Right atrium auricular region (tissue), 2 donors: ENCODE data around the gene SCP2. TPM values are rescaled to one million over a fixed set of nuclear protein-coding genes. Genes with fewer than 3 reads are reported as not detected.

ENCODE experiments used
- DNase-seq: peaks from one replicate; pipeline ENCODE4 v3.0.0-alpha.2; 2019; ENCODE audit warnings: low spot score
- H3K27ac ChIP-seq, 2 donors: fragments of 200-600 bp; sonication (generic); 1 replicate in 1 of 2; 2 replicates in 1 of 2; pipeline ENCODE4 v1.5.1; 2016 to 2019
- H3K27me3 ChIP-seq, 2 donors: fragments of 200-600 bp; sonication (generic); one replicate each; pipeline versions ENCODE4 v1.5.1 to v1.6.0; 2017 to 2019
- H3K36me3 ChIP-seq: fragments of 200-600 bp; sonication (generic); one replicate; pipeline ENCODE4 v1.5.1; 2016
- H3K4me1 ChIP-seq, 2 donors: fragments of 200-600 bp; sonication (generic); one replicate each; pipeline versions ENCODE4 v1.5.1 to v1.6.0; 2017 to 2019
- H3K4me3 ChIP-seq, 2 donors: fragments of 200-600 bp; sonication (generic); 1 replicate in 1 of 2; 2 replicates in 1 of 2; pipeline ENCODE4 v1.5.1; 2017 to 2019; ENCODE audit warnings: mild to moderate bottlenecking in 1 of 2, moderate library complexity in 1 of 2
- H3K9me3 ChIP-seq, 2 donors: fragments of 200-600 bp; sonication (generic); one replicate each; pipeline ENCODE4 v1.5.1; 2019
- CTCF ChIP-seq, 2 donors: fragments of 200-600 bp; sonication (generic); IDR thresholded peaks; one replicate each; pipeline ENCODE4 v1.5.1; 2019; ENCODE audit warnings: antibody characterized with exemption in 2 of 2
- total RNA-seq, 2 donors: library from RNA; depleted of rRNA; stranded (reverse); fragments of >200 nt; gene quantifications; one replicate each; pipeline ENCODE4 v1.1.0, GENCODE V29; 2016

The SCP2 gene
- total RNA-seq, 2 donors from 2014 or later, result 67.1 to 163 TPM

- peaks cover 0 to 19% of the 10 kb centered on the region in 2 donors for H3K4me1 ChIP-seq
- H3K4me3 ChIP-seq, result no peak overlapping the region
- H3K9me3 ChIP-seq, result no peaks in the 10 kb centered on the region
- no peak for DNase-seq
- H3K27me3 ChIP-seq, result no peaks in the 10 kb centered on the region
- no peaks in the 10 kb centered on the region for H3K36me3 ChIP-seq
- no peak for TF ChIP-seq CTCF (IDR thresholded peaks at IDR 0.05)
- H3K27ac ChIP-seq, result no peak overlapping the region
These were observed 84.1 kb downstream of the SCP2 start for GRCh38 chr1:53011175-53011574.

- Histone ChIP-seq H3K27ac (peak overlapping the region; percentile 29 to 35), H3K27me3 (no peaks in the 10 kb centered on the region), H3K36me3 (no peaks in the 10 kb centered on the region), H3K9me3 (no peaks in the 10 kb centered on the region), H3K4me1 (peaks cover 0 to 20% of the 10 kb centered on the region in 2 donors), H3K4me3 (peak overlapping the region; percentile 49)
- DNase-seq, result peak; percentile 79
- TF ChIP-seq CTCF (IDR thresholded peaks at IDR 0.05), result no peak
These were observed 87.9 kb downstream of the SCP2 start for GRCh38 chr1:53014791-53015507.

- Histone ChIP-seq H3K4me3 (peak overlapping the region; percentile 49), H3K27me3 (no peaks in the 10 kb centered on the region), H3K9me3 (no peaks in the 10 kb centered on the region), H3K27ac (peak overlapping the region; percentile 29 to 35), H3K4me1 (peaks cover 0 to 20% of the 10 kb centered on the region in 2 donors), H3K36me3 (no peaks in the 10 kb centered on the region)
- no peak for TF ChIP-seq CTCF (IDR thresholded peaks at IDR 0.05)
- DNase-seq, result no peak
These were observed 88.4 kb downstream of the SCP2 start for GRCh38 chr1:53015508-53015860.

DNA sequence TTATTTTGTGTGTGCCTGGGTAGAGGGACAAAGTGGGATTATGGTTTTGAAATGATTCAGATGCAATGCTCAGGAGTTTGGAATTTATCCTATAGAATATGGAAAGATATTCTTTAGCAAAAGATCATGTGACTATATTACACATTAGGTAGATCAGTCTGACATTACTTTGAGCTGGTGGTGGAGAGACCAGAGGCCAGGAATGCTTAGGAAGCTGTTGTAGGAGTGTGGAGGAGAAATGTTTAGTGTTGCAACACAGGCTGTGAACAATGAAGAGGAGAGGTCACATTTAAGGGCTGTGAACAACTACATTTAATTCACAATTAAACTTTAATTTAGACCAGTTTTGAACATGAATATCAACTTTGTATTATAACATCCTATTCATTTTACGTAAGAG is 89.6 kb downstream of the SCP2 start:
- no peaks in the 10 kb centered on the region for H3K9me3 ChIP-seq
- no peak overlapping the region for H3K27ac ChIP-seq
- H3K4me1 ChIP-seq, result peaks cover 0 to 14% of the 10 kb centered on the region in 2 donors
- no peak for TF ChIP-seq CTCF (IDR thresholded peaks at IDR 0.05)
- H3K4me3 ChIP-seq, result no peak overlapping the region
- H3K36me3 ChIP-seq, result no peaks in the 10 kb centered on the region
- no peak for DNase-seq
- H3K27me3 ChIP-seq, result no peaks in the 10 kb centered on the region

DNA sequence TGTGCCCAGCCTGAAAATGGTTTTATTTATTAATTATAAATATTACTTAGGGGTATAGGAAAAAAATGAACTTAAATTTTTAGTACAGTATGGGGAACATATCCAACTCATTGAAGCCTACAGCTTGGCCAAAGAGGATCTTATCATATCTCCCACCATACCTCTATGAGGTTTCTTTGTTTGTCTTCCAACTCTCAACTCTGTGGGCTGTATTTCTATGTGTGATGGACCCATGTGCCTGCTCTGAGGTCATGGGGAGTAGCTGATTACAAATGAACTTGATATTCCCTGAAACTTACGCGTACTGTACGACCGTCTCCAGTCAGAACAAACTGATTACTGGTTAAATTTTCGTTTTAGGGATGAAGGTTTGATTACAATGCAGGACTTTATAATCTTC is 93.5 kb downstream of the SCP2 start:
- H3K27me3 ChIP-seq, result no peaks in the 10 kb centered on the region

More for the DNA sequence above, 93.5 kb downstream of the SCP2 start:
- no peak for TF ChIP-seq CTCF (IDR thresholded peaks at IDR 0.05)
- Histone ChIP-seq H3K27ac (no peak overlapping the region), H3K4me3 (no peak overlapping the region), H3K4me1 (peaks cover 0 to 19% of the 10 kb centered on the region in 2 donors), H3K9me3 (no peaks in the 10 kb centered on the region), H3K36me3 (no peaks in the 10 kb centered on the region)
- DNase-seq, result no peak
